ENCODE results near the gene C14orf132. TPM values are rescaled to one million over a fixed set of nuclear protein-coding genes. Genes with fewer than 3 reads are reported as not detected.

C14orf132 gene
- total and polyA plus RNA-seq, 10 of the 15 experiments (the other 5 are each of a cell fraction or from before 2014, with no cell fraction given), result under 0.01 to 1.2 (median 0.03) TPM; not detected in 2

- 50% methylated on average over 6 of the region's 6 CpGs for WGBS (ENCODE audit: insufficient coverage, insufficient replicate concordance, low lambda C conversion rate, missing lambda C conversion rate)
- no TSS peak for BruUV-seq (replicated peaks)
- ChIA-PET RAD21 (ENCODE audit: unreplicated experiment) (no interaction called here), POLR2A (no interaction called here), SMC1A (ENCODE audit: uncharacterized antibody, unreplicated experiment) (no interaction called here), CTCF (no interaction called here)
- in situ Hi-C loops (cut with MboI), result no loop called here
- TF ChIP-seq MTA3 (IDR thresholded peaks at IDR 0.05; ENCODE audit: borderline replicate concordance, low read length) (no peak), ESRRA (IDR thresholded peaks at IDR 0.05; ENCODE audit: low read length) (no peak), BMI1 (IDR thresholded peaks at IDR 0.05; ENCODE audit: borderline replicate concordance) (no peak), ATF2 (IDR thresholded peaks at IDR 0.05; ENCODE audit: low read length) (no peak), PAX8 (IDR thresholded peaks at IDR 0.05) (no peak), TBL1XR1 (IDR thresholded peaks at IDR 0.05; ENCODE audit: low read depth, low read length) (no peak), ZZZ3 (IDR thresholded peaks at IDR 0.05; ENCODE audit: control insufficient read depth, insufficient read length, low read depth) (no peak), NBN (IDR thresholded peaks at IDR 0.05) (no peak), CHD1 (IDR thresholded peaks at IDR 0.05; ENCODE audit: low read depth, low read length) (no peak), NR2C1 (IDR thresholded peaks at IDR 0.05) (no peak), IKZF1 (conservative IDR thresholded peaks at IDR 0.05) (no peak), POLR2AphosphoS5 (IDR thresholded peaks at IDR 0.05; ENCODE audit: low read length) (no peak), EZH2 (IDR thresholded peaks at IDR 0.05; ENCODE audit: borderline replicate concordance, control insufficient read depth, low read depth, low read length) (no peak), NR2F1 (conservative IDR thresholded peaks at IDR 0.05) (no peak), PAX5 (IDR thresholded peaks at IDR 0.05; ENCODE audit: borderline replicate concordance, low read depth, low read length) (no peak)
- Histone ChIP-seq H3K9ac (ENCODE audit: control insufficient read depth, insufficient read depth, low read length) (no peak overlapping the region), H3K4me1 (ENCODE audit: control insufficient read depth, insufficient read depth, low read length) (no peaks in the 10 kb centered on the region; the same call in 1 of the 2 replicates), H3K79me2 (ENCODE audit: control insufficient read depth, insufficient read depth, low read length) (no peaks in the 10 kb centered on the region), H3K4me2 (ENCODE audit: control insufficient read depth, insufficient read depth) (no peak overlapping the region), H4K20me1 (ENCODE audit: control insufficient read depth, insufficient read depth) (no peaks in the 10 kb centered on the region), H3K36me3 (ENCODE audit: control insufficient read depth in 2 of 2, insufficient read depth in 2 of 2, low read length in 1 of 2) (no peaks in the 10 kb centered on the region), H3K27me3 (replicated peaks in 1 of 2; ENCODE audit: control insufficient read depth in 2 of 2, insufficient read depth in 2 of 2, low read length in 1 of 2) (no peaks in the 10 kb centered on the region; a peak in 1 of 4 replicates), H3K27ac (ENCODE audit: control insufficient read depth, insufficient read depth) (no peak overlapping the region), H2AFZ (ENCODE audit: control insufficient read depth, low read depth, low read length) (no peak overlapping the region), H3K9me3 (replicated peaks; ENCODE audit: control insufficient read depth, insufficient read depth, low read length) (no peaks in the 10 kb centered on the region; the same call in 2 of the 3 replicates), H3K4me3 (no peak overlapping the region)
- intact Hi-C loops (cut with micrococcal nuclease; ENCODE audit: unreplicated experiment), result no loop called here
- no peak for DNase-seq (ENCODE audit: low read depth, low spot score)
- FAIRE-seq, result no peak
- no peak for ATAC-seq
These were observed 91.2 kb downstream of the C14orf132 start for GRCh38 chr14:96130391-96130790.
